Upper lobe of right lung (tissue), 1 donor: ENCODE measurements around the gene PLEKHM1. TPM values are rescaled to one million over a fixed set of nuclear protein-coding genes. Genes with fewer than 3 reads are reported as not detected.

Source experiments
- ATAC-seq: fragments of 200-7000 bp; cut with Tn5 transposase; one replicate; pipeline ENCODE4 v1.9.1; 2020; ENCODE audit warnings: mild to moderate bottlenecking, moderate library complexity
- DNase-seq: peaks from one replicate; pipeline ENCODE4 v3.0.0-alpha.2; 2020
- H3K27ac ChIP-seq: fragments of 200-600 bp; one replicate; pipeline ENCODE4 v1.8.0; 2022
- H3K27me3 ChIP-seq: fragments of 200-600 bp; one replicate; pipeline ENCODE4 v1.8.0; 2022; ENCODE audit warnings: mild to moderate bottlenecking
- H3K36me3 ChIP-seq: fragments of 200-600 bp; one replicate; pipeline ENCODE4 v1.8.0; 2022
- H3K4me1 ChIP-seq: fragments of 200-600 bp; one replicate; pipeline ENCODE4 v1.8.0; 2022
- H3K4me3 ChIP-seq: fragments of 200-600 bp; one replicate; pipeline ENCODE4 v1.8.0; 2022; ENCODE audit warnings: mild to moderate bottlenecking
- H3K9me3 ChIP-seq: fragments of 200-600 bp; one replicate; pipeline ENCODE4 v1.8.0; 2022
- CTCF ChIP-seq: fragments of 200-600 bp; IDR thresholded peaks from one replicate; pipeline ENCODE4 v1.8.0; 2022; ENCODE audit warnings: antibody characterized with exemption
- intact Hi-C: fragments of 100-400 bp; cut with DNase I; formaldehyde crosslinking; loops from one replicate; pipeline ENCODE4 v1.11.0; 2022
- total RNA-seq: library from RNA; stranded (reverse); fragmentation: NEBNext Ultra II Directional; extraction: Animal tissue kit (Norgen Biotek cat#: 25700); gene quantifications from one replicate; pipeline ENCODE4 v1.2.1, GENCODE V29; 2021
- donor health status: DM: no; HTN: yes; CAD: no; lungs with severe emphysema.

The PLEKHM1 gene
- total RNA-seq, 1 donor from 2014 or later = 69.8 TPM

- intact Hi-C loops = no loop called here
- H3K9me3 ChIP-seq = no peaks in the 10 kb centered on the region
- ATAC-seq = no peak
- DNase-seq = no peak
- no peaks in the 10 kb centered on the region for H3K27me3 ChIP-seq
- H3K27ac ChIP-seq = peak overlapping the region; percentile 79
- no peak for TF ChIP-seq CTCF
- peak overlapping the region; percentile 50 for H3K4me3 ChIP-seq
- peaks cover 68% of the 10 kb centered on the region for H3K4me1 ChIP-seq
- peaks cover 21% of the 10 kb centered on the region for H3K36me3 ChIP-seq
These were observed 81.7 kb downstream of the PLEKHM1 start for GRCh38 chr17:45408611-45409421.

- Histone ChIP-seq H3K9me3 (no peaks in the 10 kb centered on the region), H3K36me3 (peaks cover 47% of the 10 kb centered on the region), H3K4me3 (peak overlapping the region; percentile 6), H3K27me3 (no peaks in the 10 kb centered on the region), H3K4me1 (peaks cover 44% of the 10 kb centered on the region), H3K27ac (peak overlapping the region; percentile 58)
- no peak for ATAC-seq
- TF ChIP-seq CTCF = no peak
- intact Hi-C loops = no loop called here
- DNase-seq = no peak
These were observed 84.4 kb downstream of the PLEKHM1 start for GRCh38 chr17:45406107-45406506.

GRCh38 chr17:45405250-45406086 lies 85.1 kb downstream of the PLEKHM1 start:
- TF ChIP-seq CTCF = no peak
- Histone ChIP-seq H3K36me3 (peaks cover 53% of the 10 kb centered on the region), H3K27ac (no peak overlapping the region), H3K9me3 (no peaks in the 10 kb centered on the region), H3K27me3 (no peaks in the 10 kb centered on the region), H3K4me1 (peaks cover 38% of the 10 kb centered on the region), H3K4me3 (peak overlapping the region; percentile 6)
- intact Hi-C loops = no loop called here
- DNase-seq = no peak
- ATAC-seq = peak; percentile 48

- intact Hi-C loops = no loop called here
- peaks cover 59% of the 10 kb centered on the region for H3K36me3 ChIP-seq
These were observed 85.7 kb downstream of the PLEKHM1 start for GRCh38 chr17:45404870-45405249.

More at GRCh38 chr17:45404870-45405249, 85.7 kb downstream of the PLEKHM1 start:
- DNase-seq (no peak), ATAC-seq (no peak)
- no peaks in the 10 kb centered on the region for H3K27me3 ChIP-seq
- no peak for TF ChIP-seq CTCF
- no peak overlapping the region for H3K4me3 ChIP-seq
- no peak overlapping the region for H3K27ac ChIP-seq
- H3K9me3 ChIP-seq = no peaks in the 10 kb centered on the region
- peaks cover 37% of the 10 kb centered on the region for H3K4me1 ChIP-seq
